ENCODE results near the gene TMEM30A.

DNA sequence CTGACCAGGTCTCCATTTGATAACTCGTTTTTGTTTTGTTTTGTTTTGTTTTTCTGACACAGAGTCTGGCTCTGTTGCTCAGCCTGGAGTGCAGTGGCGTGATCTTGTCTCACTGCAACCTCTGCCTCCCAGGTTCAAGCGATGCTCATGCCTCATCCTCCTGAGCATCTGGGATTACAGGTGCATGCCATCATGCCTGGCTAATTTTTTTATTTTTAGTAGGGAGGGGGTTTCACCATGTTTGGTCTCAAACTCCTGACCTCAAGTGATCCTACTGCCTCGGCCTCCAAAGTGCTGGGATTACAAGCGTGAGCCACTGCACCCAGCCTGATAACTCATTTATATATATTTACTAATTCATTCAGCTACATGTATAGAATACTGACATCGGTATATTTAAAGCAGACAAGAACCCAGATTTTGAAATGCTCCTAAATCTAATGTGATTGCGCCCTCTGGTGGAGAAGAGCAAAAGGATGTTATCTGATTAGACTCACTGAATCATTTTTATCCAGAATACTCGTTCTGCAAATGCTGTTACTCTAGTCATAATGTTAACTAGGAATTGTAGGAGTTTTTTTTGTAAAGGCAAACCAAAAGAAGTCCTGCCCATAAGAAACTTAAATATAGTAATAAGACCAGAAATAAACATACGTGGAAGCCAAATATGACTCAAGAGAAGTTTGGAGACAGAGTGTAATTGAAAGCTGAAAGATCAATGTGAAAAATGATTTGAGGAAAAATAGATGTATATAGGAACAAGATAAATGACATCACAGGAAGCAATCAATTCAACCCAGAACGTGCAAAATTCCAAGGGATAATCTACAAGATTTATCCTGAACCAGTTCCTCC is 73.5 kb downstream of the TMEM30A start:
- TF ChIP-seq, protein P1, sequence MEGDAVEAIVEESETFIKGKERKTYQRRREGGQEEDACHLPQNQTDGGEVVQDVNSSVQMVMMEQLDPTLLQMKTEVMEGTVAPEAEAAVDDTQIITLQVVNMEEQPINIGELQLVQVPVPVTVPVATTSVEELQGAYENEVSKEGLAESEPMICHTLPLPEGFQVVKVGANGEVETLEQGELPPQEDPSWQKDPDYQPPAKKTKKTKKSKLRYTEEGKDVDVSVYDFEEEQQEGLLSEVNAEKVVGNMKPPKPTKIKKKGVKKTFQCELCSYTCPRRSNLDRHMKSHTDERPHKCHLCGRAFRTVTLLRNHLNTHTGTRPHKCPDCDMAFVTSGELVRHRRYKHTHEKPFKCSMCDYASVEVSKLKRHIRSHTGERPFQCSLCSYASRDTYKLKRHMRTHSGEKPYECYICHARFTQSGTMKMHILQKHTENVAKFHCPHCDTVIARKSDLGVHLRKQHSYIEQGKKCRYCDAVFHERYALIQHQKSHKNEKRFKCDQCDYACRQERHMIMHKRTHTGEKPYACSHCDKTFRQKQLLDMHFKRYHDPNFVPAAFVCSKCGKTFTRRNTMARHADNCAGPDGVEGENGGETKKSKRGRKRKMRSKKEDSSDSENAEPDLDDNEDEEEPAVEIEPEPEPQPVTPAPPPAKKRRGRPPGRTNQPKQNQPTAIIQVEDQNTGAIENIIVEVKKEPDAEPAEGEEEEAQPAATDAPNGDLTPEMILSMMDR (conservative IDR thresholded peaks at IDR 0.05; ENCODE audit: low read length) = peak; percentile 86
- TF ChIP-seq EZH2phosphoT487 (IDR thresholded peaks at IDR 0.05; ENCODE audit: borderline replicate concordance) = no peak
